Hematopoietic multipotent progenitor cell treated with erythropoietin and hydrocortisone succinate and interleukin-3 and kit ligand, for 8 days (in vitro differentiated cells): ENCODE data around the gene ZER1.
A peak's percentile ranks its signal among the peaks of the same experiment; 100 is the strongest.

Experiments used
- DNase-seq: peaks from one replicate; pipeline ENCODE4 v3.0.0-alpha.2; 2015

Gene ZER1

GRCh38 chr9:128732576-128732975 is 39.2 kb downstream of the ZER1 start:
- DNase-seq: no peak

- no peak for DNase-seq
These were observed 40.0 kb downstream of the ZER1 start for GRCh38 chr9:128731691-128732090.

- DNase-seq: no peak
These were observed 40.6 kb downstream of the ZER1 start for GRCh38 chr9:128731093-128731492.

- no peak for DNase-seq
These were observed 41.8 kb downstream of the ZER1 start for GRCh38 chr9:128729766-128730517.

GRCh38 chr9:128729302-128729701 is 42.4 kb downstream of the ZER1 start:
- DNase-seq: no peak

GRCh38 chr9:128728298-128728697 is 43.4 kb downstream of the ZER1 start:
- DNase-seq: no peak

- no peak for DNase-seq
These were observed 44.0 kb downstream of the ZER1 start for GRCh38 chr9:128727640-128728248.

- peak; percentile 71 for DNase-seq
These were observed 46.9 kb downstream of the ZER1 start for GRCh38 chr9:128724744-128725211.

GRCh38 chr9:128723866-128724743 is 47.6 kb downstream of the ZER1 start, which contains the start of gene ZDHHC12:
Gene ZDHHC12, minus strand, starts transcription at chr9:128724127. Its CDS starts 34 bp downstream, at chr9:128724093.
- DNase-seq: peak; percentile 98

GRCh38 chr9:128723352-128723865 is 48.3 kb downstream of the ZER1 start:
- DNase-seq: no peak

- DNase-seq: no peak
These were observed 49.1 kb downstream of the ZER1 start for GRCh38 chr9:128722380-128723351.

- no peak for DNase-seq
These were observed 50.2 kb downstream of the ZER1 start for GRCh38 chr9:128721487-128722010.

- no peak for DNase-seq
These were observed 50.8 kb downstream of the ZER1 start for GRCh38 chr9:128720841-128721486.

GRCh38 chr9:128719919-128720605 is 51.7 kb downstream of the ZER1 start:
- no peak for DNase-seq

- DNase-seq: no peak
These were observed 53.3 kb downstream of the ZER1 start for GRCh38 chr9:128718475-128718874.

- no peak for DNase-seq
These were observed 53.7 kb downstream of the ZER1 start for GRCh38 chr9:128718047-128718446.

- no peak for DNase-seq
These were observed 55.0 kb downstream of the ZER1 start for GRCh38 chr9:128716581-128717254.

- no peak for DNase-seq
These were observed 56.3 kb downstream of the ZER1 start for GRCh38 chr9:128715436-128715750.

GRCh38 chr9:128714586-128715435 is 56.9 kb downstream of the ZER1 start:
- DNase-seq: no peak
